Measurements from ENCODE around the gene KRTAP23-1. TPM values are rescaled to one million over a fixed set of nuclear protein-coding genes. Genes with fewer than 3 reads are reported as not detected.

Gene KRTAP23-1
- total RNA-seq, 1 donor from 2014 or later, result not detected

DNA sequence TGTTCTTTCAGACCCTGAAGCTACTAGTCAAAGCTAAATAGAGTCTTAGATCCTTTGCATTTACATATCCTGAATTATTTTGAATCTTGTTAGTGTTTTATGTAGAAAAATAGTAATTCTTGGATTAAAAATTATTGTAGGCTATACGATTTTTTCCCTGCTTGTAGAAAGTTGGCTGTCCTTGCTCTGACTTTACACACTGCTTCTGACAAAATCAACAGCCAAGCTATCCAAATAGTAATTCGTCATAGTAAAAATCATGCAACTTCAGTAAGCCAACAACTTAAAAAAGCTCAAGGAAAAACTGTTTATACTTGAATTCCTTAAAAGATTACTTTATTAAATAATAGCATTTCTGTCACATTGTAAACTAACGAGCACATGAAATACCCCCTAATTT lies 7.5 kb upstream of the KRTAP23-1 start:
- no peaks in the 10 kb centered on the region for H3K9me3 ChIP-seq
- DNase-seq (no peak), ATAC-seq (no peak)
- H3K27ac ChIP-seq, result no peak overlapping the region
- intact Hi-C loops (cut with DNase I), result no loop called here
- no peak overlapping the region for H3K4me3 ChIP-seq
- no peaks in the 10 kb centered on the region for H3K27me3 ChIP-seq
- H3K4me1 ChIP-seq, result no peaks in the 10 kb centered on the region
- TF ChIP-seq, protein P1, sequence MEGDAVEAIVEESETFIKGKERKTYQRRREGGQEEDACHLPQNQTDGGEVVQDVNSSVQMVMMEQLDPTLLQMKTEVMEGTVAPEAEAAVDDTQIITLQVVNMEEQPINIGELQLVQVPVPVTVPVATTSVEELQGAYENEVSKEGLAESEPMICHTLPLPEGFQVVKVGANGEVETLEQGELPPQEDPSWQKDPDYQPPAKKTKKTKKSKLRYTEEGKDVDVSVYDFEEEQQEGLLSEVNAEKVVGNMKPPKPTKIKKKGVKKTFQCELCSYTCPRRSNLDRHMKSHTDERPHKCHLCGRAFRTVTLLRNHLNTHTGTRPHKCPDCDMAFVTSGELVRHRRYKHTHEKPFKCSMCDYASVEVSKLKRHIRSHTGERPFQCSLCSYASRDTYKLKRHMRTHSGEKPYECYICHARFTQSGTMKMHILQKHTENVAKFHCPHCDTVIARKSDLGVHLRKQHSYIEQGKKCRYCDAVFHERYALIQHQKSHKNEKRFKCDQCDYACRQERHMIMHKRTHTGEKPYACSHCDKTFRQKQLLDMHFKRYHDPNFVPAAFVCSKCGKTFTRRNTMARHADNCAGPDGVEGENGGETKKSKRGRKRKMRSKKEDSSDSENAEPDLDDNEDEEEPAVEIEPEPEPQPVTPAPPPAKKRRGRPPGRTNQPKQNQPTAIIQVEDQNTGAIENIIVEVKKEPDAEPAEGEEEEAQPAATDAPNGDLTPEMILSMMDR (IDR thresholded peaks at IDR 0.05), result no peak
- H3K36me3 ChIP-seq, result no peaks in the 10 kb centered on the region

DNA sequence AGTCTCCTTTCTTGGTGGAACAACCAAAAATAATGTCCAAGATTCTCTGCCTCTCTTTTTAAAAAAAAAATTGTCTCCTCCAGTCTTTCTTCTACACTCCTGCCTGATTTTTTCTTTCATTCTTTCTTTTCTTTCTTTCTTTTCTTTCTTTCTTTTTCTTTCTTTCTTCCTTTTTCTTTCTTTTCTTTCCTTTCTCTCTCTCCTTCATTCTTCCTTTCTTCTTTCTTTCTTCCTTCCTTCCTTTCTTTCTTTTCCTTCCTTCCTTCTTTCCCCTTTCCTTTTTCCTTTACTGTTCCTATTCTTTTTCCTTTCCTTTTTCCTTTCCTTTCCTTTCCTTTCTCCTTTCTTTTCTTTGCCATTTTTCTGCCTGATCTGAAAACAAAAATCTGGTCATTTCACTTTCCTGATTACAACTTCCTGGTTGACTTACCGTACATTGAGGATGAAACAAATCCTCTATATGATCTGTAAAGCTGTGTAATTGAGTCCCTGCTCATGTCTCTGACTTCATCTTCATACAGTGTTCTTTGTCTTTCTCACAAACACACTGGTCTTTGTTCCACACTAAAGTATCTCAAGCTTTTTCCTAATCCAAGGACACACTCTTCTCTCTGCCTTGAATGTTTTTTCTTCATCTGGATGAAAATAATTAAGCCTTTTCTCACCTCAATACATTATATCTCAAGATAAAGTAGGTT lies 6.1 kb upstream of the KRTAP23-1 start:
- Histone ChIP-seq H3K9me3 (no peaks in the 10 kb centered on the region), H3K27me3 (no peaks in the 10 kb centered on the region), H3K36me3 (no peaks in the 10 kb centered on the region), H3K27ac (no peak overlapping the region), H3K4me3 (no peak overlapping the region), H3K4me1 (no peaks in the 10 kb centered on the region)
- ATAC-seq (no peak), DNase-seq (no peak)
- TF ChIP-seq, protein P1 (IDR thresholded peaks at IDR 0.05), result no peak
- intact Hi-C loops (cut with DNase I), result no loop called here

DNA sequence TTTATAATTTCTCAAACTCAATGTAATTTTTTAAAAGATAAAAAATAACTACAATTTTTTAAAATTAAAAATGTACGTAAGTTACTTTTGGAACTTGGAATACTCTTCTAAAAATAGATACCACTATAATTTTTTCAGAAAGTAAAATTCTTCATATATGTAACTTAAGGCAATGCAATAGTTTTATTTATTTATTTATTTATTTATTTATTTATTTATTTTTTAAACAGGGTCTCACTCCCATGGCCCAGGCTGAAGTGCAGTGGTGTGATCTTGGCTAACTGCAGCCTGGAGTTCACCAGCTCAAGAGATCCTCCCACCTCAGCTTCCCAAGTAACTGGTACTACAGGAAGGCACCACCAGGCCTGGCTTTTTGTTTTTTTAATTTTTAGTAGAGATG lies 3.1 kb upstream of the KRTAP23-1 start:
- Histone ChIP-seq H3K27me3 (no peaks in the 10 kb centered on the region), H3K9me3 (no peaks in the 10 kb centered on the region), H3K4me3 (no peak overlapping the region), H3K36me3 (no peaks in the 10 kb centered on the region), H3K4me1 (no peaks in the 10 kb centered on the region), H3K27ac (no peak overlapping the region)
- ATAC-seq, result no peak
- TF ChIP-seq, protein P1 (IDR thresholded peaks at IDR 0.05), result no peak
- no peak for DNase-seq
- intact Hi-C loops (cut with DNase I), result no loop called here

DNA sequence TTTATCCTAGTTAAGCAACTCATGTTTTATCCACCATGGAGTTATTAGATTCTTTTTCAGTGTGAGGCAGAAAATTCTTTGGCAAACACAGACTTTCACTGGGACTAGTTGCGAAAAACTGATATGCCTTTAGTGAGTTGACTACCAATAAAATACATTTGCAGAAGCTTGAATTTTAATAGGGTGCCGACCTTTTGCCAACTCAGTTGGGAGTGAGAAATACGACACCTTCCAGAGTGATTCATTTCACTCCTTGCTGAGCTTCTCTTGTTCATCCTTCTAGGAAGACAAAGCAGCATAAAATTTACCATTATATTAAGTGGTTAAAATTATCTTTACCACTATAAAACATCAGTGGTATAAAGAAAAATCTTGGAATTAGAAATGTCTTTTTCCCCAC lies 1.2 kb upstream of the KRTAP23-1 start:
- Histone ChIP-seq H3K36me3 (no peaks in the 10 kb centered on the region), H3K4me3 (no peak overlapping the region), H3K9me3 (no peaks in the 10 kb centered on the region), H3K27me3 (no peaks in the 10 kb centered on the region), H3K4me1 (no peaks in the 10 kb centered on the region), H3K27ac (no peak overlapping the region)
- intact Hi-C loops (cut with DNase I), result no loop called here
- no peak for ATAC-seq
- no peak for DNase-seq
- TF ChIP-seq, protein P1 (IDR thresholded peaks at IDR 0.05), result no peak

DNA sequence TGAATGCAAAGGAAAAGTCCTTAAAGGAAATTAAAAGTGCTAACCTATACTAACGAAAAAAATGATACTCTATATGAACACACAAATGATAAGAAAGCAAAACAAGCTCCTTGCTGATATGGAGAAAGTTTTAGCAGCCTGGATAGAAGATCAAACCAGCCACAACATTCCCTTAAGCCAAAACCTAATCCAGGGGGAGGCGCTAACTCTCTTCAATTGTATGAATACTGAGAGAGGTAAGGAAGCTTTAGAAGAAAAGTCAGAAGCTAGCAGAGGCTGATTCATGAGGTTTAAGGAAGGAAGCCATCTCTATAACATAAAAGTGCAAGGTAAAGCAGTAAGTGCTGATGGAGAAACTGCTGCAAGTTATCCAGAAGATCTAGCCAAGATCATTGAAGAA lies 3.4 kb downstream of the KRTAP23-1 start:
- Histone ChIP-seq H3K4me1 (no peaks in the 10 kb centered on the region), H3K4me3 (no peak overlapping the region), H3K27me3 (no peaks in the 10 kb centered on the region), H3K9me3 (no peaks in the 10 kb centered on the region), H3K36me3 (no peaks in the 10 kb centered on the region), H3K27ac (no peak overlapping the region)
- DNase-seq, result no peak
- TF ChIP-seq, protein P1 (IDR thresholded peaks at IDR 0.05), result no peak
- intact Hi-C loops (cut with DNase I), result no loop called here
- ATAC-seq, result no peak
